ENCODE results near the gene PSMB4. TPM values are rescaled to one million over a fixed set of nuclear protein-coding genes. Genes with fewer than 3 reads are reported as not detected.
"Not testable (repeated sequence)": the region's sequence is repeated elsewhere in the genome, so short reads cannot be mapped to it uniquely, and the experiment has no call there.

PSMB4 gene
- total RNA-seq, 1 donor from 2014 or later = 280 TPM

DNA sequence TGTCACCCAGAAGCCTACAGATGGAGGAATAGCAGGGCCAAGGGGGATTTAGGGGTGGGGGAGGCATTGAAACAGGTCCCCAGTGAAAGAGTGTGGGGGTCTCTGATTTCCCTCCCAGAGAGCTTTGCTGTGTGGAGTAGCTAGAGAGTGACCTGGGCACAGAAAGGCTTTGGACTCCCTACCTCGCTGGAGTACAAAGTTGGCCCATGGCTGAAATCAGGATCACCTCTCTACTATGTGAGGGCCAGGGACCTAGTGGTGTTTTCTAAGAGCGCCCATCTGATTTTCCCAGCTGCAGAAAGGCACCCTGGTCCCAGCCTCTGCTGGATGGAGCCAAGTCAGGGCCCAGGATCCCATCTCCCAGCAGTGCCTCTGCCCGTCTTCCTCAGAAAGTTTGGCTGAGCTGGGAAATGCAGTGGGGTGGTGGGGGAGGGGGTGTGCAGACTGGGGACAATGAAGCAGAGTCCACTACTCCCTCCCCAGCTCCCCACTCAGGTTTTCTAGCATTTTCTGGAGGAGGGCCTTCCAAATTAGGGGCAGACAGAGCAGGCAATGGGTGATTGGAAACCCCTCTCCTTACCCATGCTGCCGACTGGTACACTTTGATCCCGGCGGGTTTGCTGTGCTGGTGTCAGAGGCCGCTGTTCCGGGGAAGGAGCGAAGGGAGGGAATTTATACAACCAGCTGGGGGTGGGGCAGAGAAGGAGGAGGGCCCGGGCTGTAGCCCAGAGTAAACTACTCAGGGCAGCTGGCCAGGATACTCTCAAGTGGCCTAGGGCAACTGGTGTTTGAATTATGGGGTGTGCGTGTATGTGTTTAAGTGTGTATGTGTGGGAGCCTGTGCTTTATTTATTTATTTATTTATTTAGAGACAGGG lies 27.1 kb upstream of the PSMB4 start, which contains the start of gene SELENBP1:
TSS of gene SELENBP1 (minus strand) at position 648 of the 877 bp plus-strand sequence. CDS start at position 584, 64 bp downstream.
- TF ChIP-seq CTCF (IDR thresholded peaks at IDR 0.05) = no peak
- peak within 1 kb of the TSS; percentile 87 for H3K27ac Mint-ChIP-seq (ENCODE audit: unreplicated experiment)
- H3K36me3 Mint-ChIP-seq (ENCODE audit: unreplicated experiment) = no peaks in the 10 kb centered on the region
- DNase-seq (ENCODE audit: extremely low spot score, unreplicated experiment) = no peak
- H3K9me3 Mint-ChIP-seq (ENCODE audit: unreplicated experiment) = no peaks in the 10 kb centered on the region
- H3K4me3 Mint-ChIP-seq (ENCODE audit: unreplicated experiment) = peak within 1 kb of the TSS; percentile 53
- H3K4me1 Mint-ChIP-seq (ENCODE audit: unreplicated experiment) = peaks cover 34% of the 10 kb centered on the region
- H3K27me3 Mint-ChIP-seq (ENCODE audit: unreplicated experiment) = peaks cover 5% of the 10 kb centered on the region

GRCh38 chr1:151373196-151373595 lies 26.2 kb upstream of the PSMB4 start:
- no peaks in the 10 kb centered on the region for H3K9me3 Mint-ChIP-seq (ENCODE audit: unreplicated experiment)
- no peak for DNase-seq (ENCODE audit: extremely low spot score, unreplicated experiment)
- H3K4me3 Mint-ChIP-seq (ENCODE audit: unreplicated experiment) = peak overlapping the region; percentile 30
- H3K27me3 Mint-ChIP-seq (ENCODE audit: unreplicated experiment) = peaks cover 11% of the 10 kb centered on the region
- H3K4me1 Mint-ChIP-seq (ENCODE audit: unreplicated experiment) = peaks cover 34% of the 10 kb centered on the region
- TF ChIP-seq CTCF (IDR thresholded peaks at IDR 0.05) = no peak
- H3K27ac Mint-ChIP-seq (ENCODE audit: unreplicated experiment) = no peak overlapping the region
- no peaks in the 10 kb centered on the region for H3K36me3 Mint-ChIP-seq (ENCODE audit: unreplicated experiment)

GRCh38 chr1:151377150-151377884 lies 22.1 kb upstream of the PSMB4 start:
- Mint-ChIP-seq H3K36me3 (ENCODE audit: unreplicated experiment) (no peaks in the 10 kb centered on the region), H3K4me1 (ENCODE audit: unreplicated experiment) (peaks cover 9% of the 10 kb centered on the region), H3K27ac (ENCODE audit: unreplicated experiment) (no peak overlapping the region), H3K4me3 (ENCODE audit: unreplicated experiment) (no peak overlapping the region), H3K9me3 (ENCODE audit: unreplicated experiment) (no peaks in the 10 kb centered on the region), H3K27me3 (ENCODE audit: unreplicated experiment) (peaks cover 11% of the 10 kb centered on the region)
- no peak for TF ChIP-seq CTCF (IDR thresholded peaks at IDR 0.05)
- no peak for DNase-seq (ENCODE audit: extremely low spot score, unreplicated experiment)

GRCh38 chr1:151384584-151384983 lies 14.8 kb upstream of the PSMB4 start:
- TF ChIP-seq CTCF (IDR thresholded peaks at IDR 0.05) = no peak
- no peaks in the 10 kb centered on the region for H3K36me3 Mint-ChIP-seq (ENCODE audit: unreplicated experiment)
- H3K9me3 Mint-ChIP-seq (ENCODE audit: unreplicated experiment) = no peaks in the 10 kb centered on the region
- no peak overlapping the region for H3K4me3 Mint-ChIP-seq (ENCODE audit: unreplicated experiment)
- no peak overlapping the region for H3K27ac Mint-ChIP-seq (ENCODE audit: unreplicated experiment)
- no peaks in the 10 kb centered on the region for H3K4me1 Mint-ChIP-seq (ENCODE audit: unreplicated experiment)
- DNase-seq (ENCODE audit: extremely low spot score, unreplicated experiment) = no peak
- peaks cover 3% of the 10 kb centered on the region for H3K27me3 Mint-ChIP-seq (ENCODE audit: unreplicated experiment)

GRCh38 chr1:151386002-151386401 lies 13.4 kb upstream of the PSMB4 start:
- no peaks in the 10 kb centered on the region for H3K9me3 Mint-ChIP-seq (ENCODE audit: unreplicated experiment)
- no peak for DNase-seq (ENCODE audit: extremely low spot score, unreplicated experiment)

GRCh38 chr1:151390221-151391078 lies 8.9 kb upstream of the PSMB4 start:
- not testable (repeated sequence) for DNase-seq (ENCODE audit: extremely low spot score, unreplicated experiment); H3K36me3 Mint-ChIP-seq (ENCODE audit: unreplicated experiment); H3K4me3 Mint-ChIP-seq (ENCODE audit: unreplicated experiment); H3K4me1 Mint-ChIP-seq (ENCODE audit: unreplicated experiment); H3K27ac Mint-ChIP-seq (ENCODE audit: unreplicated experiment); H3K9me3 Mint-ChIP-seq (ENCODE audit: unreplicated experiment)
- peaks cover 12% of the 10 kb centered on the region for H3K27me3 Mint-ChIP-seq (ENCODE audit: unreplicated experiment)

More at GRCh38 chr1:151386002-151386401, 13.4 kb upstream of the PSMB4 start:
- no peak overlapping the region for H3K4me3 Mint-ChIP-seq (ENCODE audit: unreplicated experiment)
- no peaks in the 10 kb centered on the region for H3K4me1 Mint-ChIP-seq (ENCODE audit: unreplicated experiment)
- TF ChIP-seq CTCF (IDR thresholded peaks at IDR 0.05) = no peak
- no peaks in the 10 kb centered on the region for H3K36me3 Mint-ChIP-seq (ENCODE audit: unreplicated experiment)
- H3K27ac Mint-ChIP-seq (ENCODE audit: unreplicated experiment) = no peak overlapping the region
- H3K27me3 Mint-ChIP-seq (ENCODE audit: unreplicated experiment) = peaks cover 3% of the 10 kb centered on the region

Data from osteocyte (in vitro differentiated cells).